PC-9 (cell line): ENCODE results near the gene USH1G. TPM values are rescaled to one million over a fixed set of nuclear protein-coding genes. Genes with fewer than 3 reads are reported as not detected.

ENCODE experiments used
- BruUV-seq: library from RNA; stranded (reverse); fragments of 400-500 nt; replicated peaks from 2 replicates; lab custom pipeline; 2021; lab: Mats Ljungman, UMichigan
- CTCF ChIA-PET: fragments of 300-600 bp; sonication (Branson Sonifier 250); formaldehyde crosslinking; loops from one replicate; lab custom pipeline; 2022; ENCODE audit warnings: antibody characterized with exemption; lab: Charles Lee
- POLR2A ChIA-PET: fragments of 300-600 bp; sonication (Branson Sonifier 250); formaldehyde crosslinking; loops from one replicate; lab custom pipeline; 2022; ENCODE audit warnings: antibody characterized with exemption; ENCODE audit not compliant: unreplicated experiment; lab: Charles Lee
- DNase-seq, 2 experiments: peaks; one replicate each; pipeline versions ENCODE4 v3.0.0 to v3.0.0-alpha.2; 2015 to 2022; ENCODE audit warnings: mixed read lengths in 1 of 2
- H2AFZ ChIP-seq: fragments of 200-600 bp; sonication (generic); 2 replicates; pipeline ENCODE4 v1.8.1; 2017; ENCODE audit warnings: antibody characterized with exemption
- H3F3A ChIP-seq: fragments of 200-600 bp; sonication (generic); 2 replicates; pipeline ENCODE4 v1.8.1; 2017; ENCODE audit warnings: antibody characterized with exemption, mild to moderate bottlenecking, low read depth; ENCODE audit not compliant: insufficient read depth
- H3K27ac ChIP-seq: fragments of 200-600 bp; sonication (generic); 2 replicates; pipeline ENCODE4 v1.6.1; 2016; ENCODE audit warnings: mixed run types
- H3K27me3 ChIP-seq: fragments of 200-600 bp; sonication (generic); 2 replicates; pipeline ENCODE4 v1.6.1; 2016; ENCODE audit warnings: low read depth, mixed run types; ENCODE audit not compliant: insufficient read depth
- H3K36me3 ChIP-seq: fragments of 200-600 bp; sonication (generic); 2 replicates; pipeline ENCODE4 v1.6.1; 2016; ENCODE audit warnings: low read depth, mixed run types
- H3K4me1 ChIP-seq: fragments of 200-600 bp; sonication (generic); replicated peaks from 2 replicates; pipeline ENCODE4 v1.6.1; 2016; ENCODE audit warnings: mixed run types; ENCODE audit not compliant: insufficient read depth
- H3K4me2 ChIP-seq: fragments of 200-600 bp; sonication (generic); 2 replicates; pipeline ENCODE4 v1.6.1; 2017; ENCODE audit warnings: mixed run types
- H3K4me3 ChIP-seq: fragments of 200-600 bp; sonication (generic); 2 replicates; pipeline ENCODE4 v1.6.1; 2016; ENCODE audit warnings: mixed run types
- H3K79me2 ChIP-seq: fragments of 200-600 bp; sonication (generic); 2 replicates; pipeline ENCODE4 v1.6.1; 2017; ENCODE audit warnings: low read depth, mixed run types
- H3K9me2 ChIP-seq: fragments of 200-600 bp; sonication (generic); 2 replicates; pipeline ENCODE4 v1.8.1; 2017; ENCODE audit warnings: mild to moderate bottlenecking; ENCODE audit not compliant: insufficient read depth
- H3K9me3 ChIP-seq: fragments of 200-600 bp; sonication (generic); 2 replicates; pipeline ENCODE4 v1.8.1; 2016; ENCODE audit warnings: low read depth; ENCODE audit not compliant: insufficient read depth
- H4K20me1 ChIP-seq: fragments of 200-600 bp; sonication (generic); 2 replicates; pipeline ENCODE4 v1.8.1; 2017; ENCODE audit not compliant: insufficient read depth
- CTCF ChIP-seq: fragments of 200-600 bp; sonication (generic); conservative IDR thresholded peaks from 2 replicates; pipeline ENCODE4 v1.6.1; 2017; ENCODE audit warnings: mixed run types, antibody characterized with exemption, mild to moderate bottlenecking, moderate library complexity
- EZH2 ChIP-seq: fragments of 200-600 bp; sonication (generic); IDR thresholded peaks from 2 replicates; pipeline ENCODE4 v1.8.0; 2017; ENCODE audit warnings: antibody characterized with exemption, low read depth
- intact Hi-C: fragments of 100-400 bp; cut with micrococcal nuclease; formaldehyde crosslinking; loops from one replicate; pipeline ENCODE4 v1.10.0; 2022; ENCODE audit not compliant: unreplicated experiment
- total RNA-seq: library from RNA; stranded (reverse); gene quantifications from 2 replicates; pipeline ENCODE4 v1.2.3, GENCODE V29; 2021

Gene USH1G
- total RNA-seq, 1 experiment from 2014 or later = 0.22 TPM

- Histone ChIP-seq H3K27ac (no peak overlapping the region), H3K4me2 (no peak overlapping the region), H3K36me3 (no peaks in the 10 kb centered on the region), H3K9me3 (no peaks in the 10 kb centered on the region), H3K79me2 (no peaks in the 10 kb centered on the region), H4K20me1 (no peaks in the 10 kb centered on the region), H3K4me1 (peaks cover 9% of the 10 kb centered on the region), H2AFZ (no peak overlapping the region), H3K27me3 (no peaks in the 10 kb centered on the region), H3F3A (no peaks in the 10 kb centered on the region), H3K4me3 (no peak overlapping the region), H3K9me2 (no peaks in the 10 kb centered on the region)
- no peak for DNase-seq
- BruUV-seq = no TSS peak
- CTCF ChIA-PET = no interaction called here
- POLR2A ChIA-PET = no interaction called here
- intact Hi-C loops = loop anchor here (5.0 kb wide), 1 partner anchor 502 kb away; the partner anchor contains the start of gene GPR142
- TF ChIP-seq CTCF (no peak), EZH2 (no peak)
Measured at GRCh38 chr17:74868908-74869255, 54.2 kb downstream of the USH1G start.

GRCh38 chr17:74868251-74868907 is 54.7 kb downstream of the USH1G start:
- CTCF ChIA-PET = no interaction called here
- no peaks in the 10 kb centered on the region for H3K27me3 ChIP-seq
- H3K9me3 ChIP-seq = no peaks in the 10 kb centered on the region
- no TSS peak for BruUV-seq
- H3K4me2 ChIP-seq = no peak overlapping the region
- no peaks in the 10 kb centered on the region for H3K9me2 ChIP-seq
- DNase-seq = no peak
- H3K4me3 ChIP-seq = no peak overlapping the region
- intact Hi-C loops = loop anchor here (5.0 kb wide), 1 partner anchor 501 kb away; the partner anchor contains the start of gene GPR142
- peaks cover 8% of the 10 kb centered on the region for H3K4me1 ChIP-seq
- no peaks in the 10 kb centered on the region for H3K36me3 ChIP-seq
- H4K20me1 ChIP-seq = no peaks in the 10 kb centered on the region
- peaks cover 2% of the 10 kb centered on the region; the same call in 1 of the 2 replicates for H3F3A ChIP-seq
- no peak overlapping the region for H3K27ac ChIP-seq
- no peak overlapping the region for H2AFZ ChIP-seq
- POLR2A ChIA-PET = no interaction called here
- no peaks in the 10 kb centered on the region for H3K79me2 ChIP-seq
- TF ChIP-seq CTCF = no peak
- TF ChIP-seq EZH2 = no peak

- POLR2A ChIA-PET = no interaction called here
- CTCF ChIA-PET = interaction anchor here (0.9 kb wide), 1 partner anchor 121 kb away, joined by 3 read pairs; no protein-coding TSS in a partner anchor
Measured at GRCh38 chr17:74866198-74866835, 56.7 kb downstream of the USH1G start.

More at GRCh38 chr17:74866198-74866835, 56.7 kb downstream of the USH1G start:
- Histone ChIP-seq H3K4me2 (no peak overlapping the region), H3K79me2 (no peaks in the 10 kb centered on the region), H3K4me1 (no peaks in the 10 kb centered on the region), H3K9me3 (no peaks in the 10 kb centered on the region), H3F3A (peaks cover 2% of the 10 kb centered on the region; the same call in 1 of the 2 replicates), H3K9me2 (no peaks in the 10 kb centered on the region), H3K27ac (no peak overlapping the region), H4K20me1 (no peaks in the 10 kb centered on the region), H2AFZ (no peak overlapping the region), H3K36me3 (no peaks in the 10 kb centered on the region), H3K27me3 (no peaks in the 10 kb centered on the region), H3K4me3 (no peak overlapping the region)
- BruUV-seq = no TSS peak
- TF ChIP-seq EZH2 (no peak), CTCF (no peak)
- intact Hi-C loops = loop anchor here (5.0 kb wide), 1 partner anchor 499 kb away; the partner anchor contains the start of gene GPR142
- DNase-seq = no peak

Other genes starting within 250 kb of the USH1G start
- gene CD300LF, start 210.3 kb downstream of the USH1G start, total RNA-seq = not detected in 2 replicates
- gene RAB37, start 186.0 kb downstream of the USH1G start, total RNA-seq = not detected in 2 replicates
- gene NHERF1, start 174.6 kb downstream of the USH1G start, total RNA-seq = 83.6 and 105 TPM in 2 replicates
- 31.5 and 37.6 TPM in 2 replicates for gene NAT9, start 146.9 kb downstream of the USH1G start, total RNA-seq
- gene GRIN2C, start 63.4 kb downstream of the USH1G start, total RNA-seq = 0.11 TPM in 1 of 2 replicates, not detected in the other
- 18.2 and 30.7 TPM in 2 replicates for gene FDXR, start 50.3 kb downstream of the USH1G start, total RNA-seq
- gene FADS6, start 29.6 kb downstream of the USH1G start, total RNA-seq = not detected in 2 replicates
- gene OTOP2, start 1.0 kb upstream of the USH1G start, total RNA-seq = not detected in 2 replicates
- not detected in 2 replicates for gene OTOP3, start 12.6 kb upstream of the USH1G start, total RNA-seq
- gene HID1, start 49.5 kb upstream of the USH1G start, total RNA-seq = 32.1 and 49.7 TPM in 2 replicates
- 15.1 and 22.8 TPM in 2 replicates for gene CDR2L, start 64.4 kb upstream of the USH1G start, total RNA-seq
- 42.8 and 48.4 TPM in 2 replicates for gene MRPL58, start 89.4 kb upstream of the USH1G start, total RNA-seq
- 306 and 336 TPM in 2 replicates for gene ATP5PD, start 123.7 kb upstream of the USH1G start, total RNA-seq
- 18.4 and 18.6 TPM in 2 replicates for gene KCTD2, start 124.0 kb upstream of the USH1G start, total RNA-seq
- 70.2 and 88.5 TPM in 2 replicates for gene SLC16A5, start 164.7 kb upstream of the USH1G start, total RNA-seq
- 19.2 and 20.5 TPM in 2 replicates for gene ARMC7, start 186.7 kb upstream of the USH1G start, total RNA-seq
- gene NT5C, start 208.5 kb upstream of the USH1G start, total RNA-seq = 38.6 and 52.3 TPM in 2 replicates
- 250 and 277 TPM in 2 replicates for gene JPT1, start 231.3 kb upstream of the USH1G start, total RNA-seq